Medulla oblongata (tissue), 1 donor: ENCODE results near the gene EGFL7.

ENCODE experiments used
- DNase-seq: peaks from one replicate; pipeline ENCODE4 v3.0.0-alpha.2; 2015; ENCODE audit errors: extremely low spot score

Gene EGFL7

GRCh38 chr9:136685790-136686533 lies 23.2 kb downstream of the EGFL7 start:
- DNase-seq = no peak

GRCh38 chr9:136686534-136686793 lies 23.7 kb downstream of the EGFL7 start:
- DNase-seq = no peak

- DNase-seq = no peak
Measured at GRCh38 chr9:136686794-136687711, 24.3 kb downstream of the EGFL7 start, which contains the start of gene AGPAT2. Gene AGPAT2, minus strand, starts transcription at chr9:136687457. Its CDS starts 100 bp downstream, at chr9:136687357.

GRCh38 chr9:136687721-136688223 lies 25.1 kb downstream of the EGFL7 start:
- DNase-seq = no peak

GRCh38 chr9:136688274-136689107 lies 25.8 kb downstream of the EGFL7 start:
- peak; percentile 20 for DNase-seq

GRCh38 chr9:136689108-136689460 lies 26.4 kb downstream of the EGFL7 start:
- DNase-seq = no peak

- no peak for DNase-seq
Measured at GRCh38 chr9:136690104-136690805, 27.5 kb downstream of the EGFL7 start.

GRCh38 chr9:136690806-136691261 lies 28.1 kb downstream of the EGFL7 start:
- no peak for DNase-seq

- DNase-seq = no peak
Measured at GRCh38 chr9:136691316-136692184, 28.8 kb downstream of the EGFL7 start.

GRCh38 chr9:136692185-136693134 lies 29.7 kb downstream of the EGFL7 start:
- DNase-seq = no peak

GRCh38 chr9:136693135-136693489 lies 30.4 kb downstream of the EGFL7 start:
- no peak for DNase-seq

GRCh38 chr9:136693490-136694162 lies 30.9 kb downstream of the EGFL7 start:
- no peak for DNase-seq

- peak; percentile 35 for DNase-seq
Measured at GRCh38 chr9:136694163-136694871, 31.6 kb downstream of the EGFL7 start.

- DNase-seq = no peak
Measured at GRCh38 chr9:136694872-136695247, 32.1 kb downstream of the EGFL7 start.

- no peak for DNase-seq
Measured at GRCh38 chr9:136695435-136695895, 32.7 kb downstream of the EGFL7 start.

GRCh38 chr9:136695955-136696354 lies 33.2 kb downstream of the EGFL7 start:
- DNase-seq = no peak

- no peak for DNase-seq
Measured at GRCh38 chr9:136696502-136696901, 33.8 kb downstream of the EGFL7 start.
